K562 (cell line): ENCODE measurements around the gene HDGFL2.

Experiments used
- KAT7 ChIP-seq: sonication (generic); formaldehyde crosslinking; IDR thresholded peaks from 2 replicates; pipeline ENCODE4 v1.8.0; 2022; ENCODE audit warnings: missing genetic modification reagents, mild to moderate bottlenecking, borderline replicate concordance
- RBBP5 ChIP-seq: fragments of 200-600 bp; sonication (generic); IDR thresholded peaks from 2 replicates; pipeline ENCODE4 v1.6.1; 2012; ENCODE audit warnings: borderline replicate concordance, mild to moderate bottlenecking, low read length, control low read depth, inconsistent platforms; ENCODE audit not compliant: insufficient read depth, poor library complexity, severe bottlenecking
- TF ChIP-seq, protein P1 (sequence below), 3 experiments: IDR thresholded peaks in 2 of 3; conservative IDR thresholded peaks in 1 of 3; 2 replicates each; pipeline ENCODE4 v1.5.1; 2011 to 2012; ENCODE audit warnings: low read length in 3 of 3, mild to moderate bottlenecking in 3 of 3, control low read depth in 2 of 3, improper control_type of control experiment in 1 of 3, inconsistent platforms in 1 of 3, low read depth in 1 of 3, mixed read lengths in 1 of 3, moderate library complexity in 1 of 3; ENCODE audit not compliant: insufficient read depth in 2 of 3

DNA sequence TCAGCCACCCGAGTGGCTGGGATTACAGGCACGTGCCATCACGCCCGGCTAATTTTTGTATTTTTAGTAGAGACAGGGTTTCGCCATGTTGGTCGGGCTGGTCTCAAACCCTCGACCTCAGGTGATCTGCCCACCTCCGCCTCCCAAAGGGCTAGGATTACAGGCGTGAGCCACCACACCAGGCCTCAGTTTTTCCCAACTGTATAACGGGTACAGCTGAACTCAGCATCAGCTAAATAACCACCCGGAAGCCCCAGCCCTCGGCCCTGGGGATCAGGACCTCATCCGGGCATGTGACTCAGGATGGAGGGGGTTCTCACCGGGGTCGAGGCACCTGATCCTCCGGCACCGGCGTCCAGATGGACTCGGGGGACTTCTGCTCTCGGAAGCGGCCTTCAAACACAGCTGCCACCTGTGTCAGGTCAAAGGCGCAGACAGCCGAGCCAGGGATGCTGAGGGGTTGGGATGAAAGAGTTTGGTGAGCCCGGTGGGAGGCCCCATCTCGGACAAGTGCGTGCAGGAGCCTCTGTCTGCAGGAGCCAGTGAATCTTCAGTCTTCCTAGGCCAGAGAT lies 78.5 kb downstream of the HDGFL2 start:
- no peak for TF ChIP-seq RBBP5
- no peak for TF ChIP-seq KAT7 (CRISPR knock-in tag)
- TF ChIP-seq, protein P1, sequence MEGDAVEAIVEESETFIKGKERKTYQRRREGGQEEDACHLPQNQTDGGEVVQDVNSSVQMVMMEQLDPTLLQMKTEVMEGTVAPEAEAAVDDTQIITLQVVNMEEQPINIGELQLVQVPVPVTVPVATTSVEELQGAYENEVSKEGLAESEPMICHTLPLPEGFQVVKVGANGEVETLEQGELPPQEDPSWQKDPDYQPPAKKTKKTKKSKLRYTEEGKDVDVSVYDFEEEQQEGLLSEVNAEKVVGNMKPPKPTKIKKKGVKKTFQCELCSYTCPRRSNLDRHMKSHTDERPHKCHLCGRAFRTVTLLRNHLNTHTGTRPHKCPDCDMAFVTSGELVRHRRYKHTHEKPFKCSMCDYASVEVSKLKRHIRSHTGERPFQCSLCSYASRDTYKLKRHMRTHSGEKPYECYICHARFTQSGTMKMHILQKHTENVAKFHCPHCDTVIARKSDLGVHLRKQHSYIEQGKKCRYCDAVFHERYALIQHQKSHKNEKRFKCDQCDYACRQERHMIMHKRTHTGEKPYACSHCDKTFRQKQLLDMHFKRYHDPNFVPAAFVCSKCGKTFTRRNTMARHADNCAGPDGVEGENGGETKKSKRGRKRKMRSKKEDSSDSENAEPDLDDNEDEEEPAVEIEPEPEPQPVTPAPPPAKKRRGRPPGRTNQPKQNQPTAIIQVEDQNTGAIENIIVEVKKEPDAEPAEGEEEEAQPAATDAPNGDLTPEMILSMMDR (IDR thresholded peaks at IDR 0.05 in 2 of 3, conservative IDR thresholded peaks at IDR 0.05 in 1 of 3; ENCODE audit: insufficient read depth in 2 of 3, low read depth in 1 of 3, low read length in 3 of 3): no peak
